Caco-2 (cell line): Measurements from ENCODE around the gene GBA3. TPM values are rescaled to one million over a fixed set of nuclear protein-coding genes. Genes with fewer than 3 reads are reported as not detected.

Experiments
- BruUV-seq: library from RNA; stranded (reverse); fragments of 400-500 nt; replicated peaks from 2 replicates; lab custom pipeline; 2021; lab: Mats Ljungman, UMichigan
- CTCF ChIA-PET: fragments of 300-600 bp; sonication (Branson Sonifier 250); formaldehyde crosslinking; loops from one replicate; lab custom pipeline; 2022; ENCODE audit warnings: antibody characterized with exemption; lab: Charles Lee
- POLR2A ChIA-PET: fragments of 300-600 bp; sonication (Branson Sonifier 250); formaldehyde crosslinking; loops from one replicate; lab custom pipeline; 2022; ENCODE audit warnings: antibody characterized with exemption; lab: Charles Lee
- DNase-seq, 2 experiments: peaks; one replicate each; pipeline versions ENCODE4 v3.0.0 to v3.0.0-alpha.2; 2020 to 2022
- H3K27me3 ChIP-seq: replicated peaks from 2 replicates; pipeline ENCODE4 v1.6.0; 2011; ENCODE audit warnings: low read length; ENCODE audit not compliant: control insufficient read depth, insufficient read depth
- H3K36me3 ChIP-seq: 2 replicates; pipeline ENCODE4 v1.5.1; 2011; ENCODE audit warnings: low read length; ENCODE audit not compliant: control insufficient read depth, insufficient read depth
- H3K4me1 ChIP-seq: fragments of 250-450 bp; sonication (Bioruptor Pico); 2 replicates; pipeline ENCODE4 v1.5.1; 2020; ENCODE audit warnings: mild to moderate bottlenecking
- H3K4me3 ChIP-seq: 2 replicates; pipeline ENCODE4 v1.5.1; 2011; ENCODE audit warnings: low read depth, mild to moderate bottlenecking, control low read depth, low read length
- H3K9me3 ChIP-seq: fragments of 250-450 bp; sonication (Bioruptor Pico); 2 replicates; pipeline ENCODE4 v1.5.1; 2020; ENCODE audit warnings: mild to moderate bottlenecking, moderate library complexity
- H3K27ac Mint-ChIP-seq: one replicate; pipeline ENCODE4 v1.8.0; 2022; ENCODE audit warnings: mixed read lengths; ENCODE audit not compliant: unreplicated experiment
- H3K27me3 Mint-ChIP-seq: one replicate; pipeline ENCODE4 v1.8.0; 2022; ENCODE audit warnings: mixed read lengths; ENCODE audit not compliant: insufficient read depth, unreplicated experiment
- H3K36me3 Mint-ChIP-seq: one replicate; pipeline ENCODE4 v1.8.0; 2022; ENCODE audit warnings: mild to moderate bottlenecking, mixed read lengths; ENCODE audit not compliant: insufficient read depth, unreplicated experiment
- H3K4me1 Mint-ChIP-seq: one replicate; pipeline ENCODE4 v1.8.0; 2022; ENCODE audit warnings: low read depth, mixed read lengths; ENCODE audit not compliant: unreplicated experiment
- H3K4me3 Mint-ChIP-seq: one replicate; pipeline ENCODE4 v1.8.0; 2022; ENCODE audit warnings: mild to moderate bottlenecking, moderate library complexity, mixed read lengths; ENCODE audit not compliant: unreplicated experiment
- H3K9me3 Mint-ChIP-seq: one replicate; pipeline ENCODE4 v1.8.0; 2022; ENCODE audit warnings: mixed read lengths; ENCODE audit not compliant: unreplicated experiment
- CTCF ChIP-seq, 2 experiments: fragments of 200-600 bp in 1 of 2; IDR thresholded peaks; 1 replicate in 1 of 2; 2 replicates in 1 of 2; pipeline versions ENCODE4 v1.5.1 to v1.8.0; 2011 to 2022; ENCODE audit warnings: antibody characterized with exemption in 1 of 2, control low read depth in 1 of 2, inconsistent platforms in 1 of 2, low read depth in 1 of 2, low read length in 1 of 2, mild to moderate bottlenecking in 1 of 2, moderate library complexity in 1 of 2; ENCODE audit not compliant: insufficient read depth in 1 of 2, severe bottlenecking in 1 of 2, unreplicated experiment in 1 of 2
- intact Hi-C: fragments of 100-400 bp; cut with micrococcal nuclease; formaldehyde crosslinking; loops from one replicate; pipeline ENCODE4 v1.10.0; 2022; ENCODE audit not compliant: unreplicated experiment
- total RNA-seq: library from RNA; stranded (reverse); gene quantifications from 2 replicates; pipeline ENCODE4 v1.2.3, GENCODE V29; 2022

Gene GBA3
- total RNA-seq, 1 experiment from 2014 or later, result 0.25 TPM

DNA sequence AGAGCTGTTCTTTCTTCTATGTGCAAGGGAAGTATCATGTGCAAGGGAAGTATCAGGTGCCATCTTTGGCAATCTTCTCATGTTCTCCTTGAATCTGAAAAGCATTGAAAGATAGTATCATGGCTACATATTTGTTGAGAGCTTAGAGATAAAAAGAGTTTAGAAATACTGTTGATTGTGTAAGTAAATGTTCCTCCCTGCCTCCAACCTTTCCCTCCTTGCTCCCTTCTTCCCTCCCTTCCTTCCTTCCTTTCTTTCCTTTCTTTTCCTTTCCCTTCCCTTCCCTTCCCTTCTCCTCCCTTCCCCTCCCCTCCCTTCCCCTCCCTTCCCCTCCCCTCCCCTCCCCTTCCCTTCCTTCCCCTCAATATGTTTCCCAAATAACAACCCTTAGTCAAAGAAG, 108.7 kb downstream of the GBA3 start:
- intact Hi-C loops, result no loop called here
- BruUV-seq, result no TSS peak
- no peaks in the 10 kb centered on the region for H3K36me3 Mint-ChIP-seq
- no peak for DNase-seq
- TF ChIP-seq CTCF (IDR thresholded peaks at IDR 0.05; ENCODE audit: insufficient read depth in 1 of 2, low read depth in 1 of 2, low read length in 1 of 2, severe bottlenecking in 1 of 2, unreplicated experiment in 1 of 2), result no peak
- H3K4me1 ChIP-seq, result no peaks in the 10 kb centered on the region
- H3K27me3 Mint-ChIP-seq, result peaks cover 3% of the 10 kb centered on the region
- no peaks in the 10 kb centered on the region for H3K9me3 ChIP-seq
- H3K4me3 Mint-ChIP-seq, result no peak overlapping the region
- no peaks in the 10 kb centered on the region for H3K4me1 Mint-ChIP-seq
- H3K27ac Mint-ChIP-seq, result no peak overlapping the region
- no peaks in the 10 kb centered on the region for H3K36me3 ChIP-seq
- no peaks in the 10 kb centered on the region for H3K27me3 ChIP-seq
- POLR2A ChIA-PET, result no interaction called here
- H3K9me3 Mint-ChIP-seq, result no peaks in the 10 kb centered on the region
- CTCF ChIA-PET, result interaction anchor here (0.6 kb wide), 1 partner anchor 110 kb away, joined by 10 read pairs; no protein-coding TSS in a partner anchor
- no peak overlapping the region for H3K4me3 ChIP-seq

- Mint-ChIP-seq H3K4me1 (no peaks in the 10 kb centered on the region), H3K27me3 (peaks cover 6% of the 10 kb centered on the region), H3K36me3 (no peaks in the 10 kb centered on the region), H3K4me3 (no peak overlapping the region), H3K9me3 (no peaks in the 10 kb centered on the region), H3K27ac (no peak overlapping the region)
- no peak for DNase-seq
- BruUV-seq, result no TSS peak
- CTCF ChIA-PET, result no interaction called here
- TF ChIP-seq CTCF (IDR thresholded peaks at IDR 0.05; ENCODE audit: insufficient read depth in 1 of 2, low read depth in 1 of 2, low read length in 1 of 2, severe bottlenecking in 1 of 2, unreplicated experiment in 1 of 2), result no peak
- intact Hi-C loops, result no loop called here
- H3K4me1 ChIP-seq, result no peaks in the 10 kb centered on the region
- POLR2A ChIA-PET, result no interaction called here
- no peaks in the 10 kb centered on the region for H3K36me3 ChIP-seq
- H3K9me3 ChIP-seq, result no peaks in the 10 kb centered on the region
- H3K4me3 ChIP-seq, result no peak overlapping the region
- H3K27me3 ChIP-seq, result no peaks in the 10 kb centered on the region
Measured at GRCh38 chr4:22802876-22803275, 110.1 kb downstream of the GBA3 start.

GRCh38 chr4:22803512-22803911, 110.8 kb downstream of the GBA3 start:
- Mint-ChIP-seq H3K27me3 (peaks cover 6% of the 10 kb centered on the region), H3K27ac (no peak overlapping the region), H3K9me3 (no peaks in the 10 kb centered on the region), H3K4me1 (no peaks in the 10 kb centered on the region), H3K36me3 (no peaks in the 10 kb centered on the region), H3K4me3 (no peak overlapping the region)
- no peak overlapping the region for H3K4me3 ChIP-seq
- H3K36me3 ChIP-seq, result no peaks in the 10 kb centered on the region
- H3K9me3 ChIP-seq, result no peaks in the 10 kb centered on the region
- no peaks in the 10 kb centered on the region for H3K27me3 ChIP-seq
- ChIA-PET POLR2A (no interaction called here), CTCF (no interaction called here)
- no peak for DNase-seq
- H3K4me1 ChIP-seq, result no peaks in the 10 kb centered on the region
- no TSS peak for BruUV-seq
- TF ChIP-seq CTCF (IDR thresholded peaks at IDR 0.05; ENCODE audit: insufficient read depth in 1 of 2, low read depth in 1 of 2, low read length in 1 of 2, severe bottlenecking in 1 of 2, unreplicated experiment in 1 of 2), result no peak
- intact Hi-C loops, result no loop called here
